Heart left ventricle (tissue), 13 donors: ENCODE data around the gene ATG2B.

Experiments used
- CTCF ChIP-seq, 12 donors: fragments of 200-600 bp; sonication (generic) in 4 of 12; IDR thresholded peaks; one replicate each; pipeline versions ENCODE4 v1.5.0 to v1.8.0; 2018 to 2022; ENCODE audit warnings: antibody characterized with exemption in 12 of 12, mild to moderate bottlenecking in 5 of 12
- POLR2A ChIP-seq, 2 donors: fragments of 450-650 bp; IDR thresholded peaks; one replicate each; pipeline ENCODE4 v1.6.1; 2017; ENCODE audit warnings: antibody characterized with exemption in 2 of 2, mild to moderate bottlenecking in 2 of 2, moderate library complexity in 2 of 2
- donor health status: ischemic (EF 13 %, LVEDD 7.1; RV severe dilation, severe dysfunction).
- donor health status: DM: no; HTN: yes; CAD: no.
- donor health status: DM: no; HTN: no; CAD: no.
- donor health status: ischemic (EF 25% LVEDD 6.9; RV normal size, moderate dysfunction).
- donor health status: ischemic (EF 25% LVEDD 5.7; RV mildly dilated, moderate dysfunction).
- donor health status: ischemic (EF 35%, LVEDD 5.7; RV mildly dilated, moderate dysfunction).
- donor health status: nonischemic (EF 11% LVEDD 7.7; RV severe dilation, severe dysfunction).
- donor health status: DM: yes; HTN: yes; CAD: no.
- donor health status: PGD.
- donor health status: ischemic (EF 29% LVEDD 5.4; RV normal size, mild dysfunction).
- donor health status: nonischemic (EF 23%, LVEDD 6.1; RV moderate dilation, normal function).

DNA sequence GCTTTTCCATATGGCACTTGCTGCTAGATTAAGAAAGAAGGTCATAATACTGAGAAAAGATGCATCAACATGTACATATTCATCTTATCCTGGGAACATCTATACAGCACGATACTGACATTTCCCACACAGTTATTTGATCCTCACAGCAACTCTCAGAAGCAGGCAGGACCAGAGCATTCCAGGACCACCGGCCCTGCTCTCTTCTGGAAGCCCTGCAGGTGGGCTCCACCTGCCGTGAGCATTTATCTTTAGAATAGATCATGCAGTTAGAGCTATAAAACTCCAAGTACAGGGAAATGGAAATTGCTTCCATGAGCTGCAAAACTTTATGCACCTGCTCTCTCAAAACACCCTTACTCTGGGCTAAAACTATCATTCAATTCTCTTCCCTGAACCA is 112.7 kb downstream of the ATG2B start:
- TF ChIP-seq CTCF (IDR thresholded peaks at IDR 0.05) (no peak), POLR2A (IDR thresholded peaks at IDR 0.05) (no peak)
